Measurements from ENCODE around the gene ZNF76.

GRCh38 chr6:35283361-35283760 is 23.8 kb downstream of the ZNF76 start:
- TF ChIP-seq NFIC (IDR thresholded peaks at IDR 0.05; ENCODE audit: low read depth, low read length) (no peak), HDGF (IDR thresholded peaks at IDR 0.05) (no peak), RAD21 (IDR thresholded peaks at IDR 0.05; ENCODE audit: insufficient read depth, low read depth, low read length) (no peak), POLR2AphosphoS5 (IDR thresholded peaks at IDR 0.05; ENCODE audit: low read length) (no peak)

All from GM12878 (cell line).